Fibroblast of the aortic adventitia (primary cell): ENCODE results near the gene SLC51A. TPM values are rescaled to one million over a fixed set of nuclear protein-coding genes. Genes with fewer than 3 reads are reported as not detected.
A peak's percentile ranks its signal among the peaks of the same experiment; 100 is the strongest.

Experiments
- DNase-seq: peaks from one replicate; pipeline ENCODE4 v3.0.0-alpha.2; 2010; ENCODE audit warnings: low read depth
- H3K4me3 ChIP-seq: 2 replicates; pipeline ENCODE4 v1.5.1; 2011; ENCODE audit warnings: low read depth, mild to moderate bottlenecking, control low read depth, low read length, moderate library complexity
- CTCF ChIP-seq: IDR thresholded peaks from 2 replicates; pipeline ENCODE4 v1.5.1; 2011; ENCODE audit warnings: mild to moderate bottlenecking, low read length, control low read depth, inconsistent platforms; ENCODE audit not compliant: insufficient read depth
- total RNA-seq: library from RNA; depleted of rRNA; stranded (reverse); fragments of >200 nt; gene quantifications from 2 replicates; pipeline ENCODE4 v1.2.3, GENCODE V29; 2012; ENCODE audit warnings: low replicate concordance

SLC51A gene
- total RNA-seq, 1 donor = not detected

DNA sequence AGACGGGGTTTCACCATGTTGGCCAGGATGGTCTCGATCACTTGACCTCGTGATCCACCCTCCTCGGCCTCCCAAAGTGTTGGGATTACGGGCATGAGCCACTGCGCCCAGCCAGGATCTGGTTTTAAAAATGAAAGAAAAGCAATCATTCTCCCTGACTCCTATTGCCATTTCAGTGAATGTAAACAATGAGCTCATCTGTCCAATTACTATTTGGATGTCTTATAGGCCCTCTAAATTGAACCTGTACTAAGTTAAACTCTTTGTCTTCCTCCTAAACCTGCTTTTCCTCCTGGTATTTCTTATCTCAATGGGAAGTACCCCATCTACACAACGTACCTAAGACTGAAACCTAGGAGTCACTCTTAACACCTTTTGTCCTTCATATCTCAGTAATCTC, 47.5 kb downstream of the SLC51A start:
- H3K4me3 ChIP-seq = no peak overlapping the region
- no peak for TF ChIP-seq CTCF
- DNase-seq = no peak

- DNase-seq = peak; percentile 75
- TF ChIP-seq CTCF = no peak
- H3K4me3 ChIP-seq = no peak overlapping the region
Measured at GRCh38 chr3:196268284-196269163, 52.2 kb downstream of the SLC51A start.

GRCh38 chr3:196270499-196270898, 54.2 kb downstream of the SLC51A start:
- no peak for TF ChIP-seq CTCF
- no peak overlapping the region for H3K4me3 ChIP-seq
- DNase-seq = no peak

- TF ChIP-seq CTCF = no peak
- DNase-seq = no peak
- no peak overlapping the region for H3K4me3 ChIP-seq
Measured at GRCh38 chr3:196272826-196273225, 56.5 kb downstream of the SLC51A start.

DNA sequence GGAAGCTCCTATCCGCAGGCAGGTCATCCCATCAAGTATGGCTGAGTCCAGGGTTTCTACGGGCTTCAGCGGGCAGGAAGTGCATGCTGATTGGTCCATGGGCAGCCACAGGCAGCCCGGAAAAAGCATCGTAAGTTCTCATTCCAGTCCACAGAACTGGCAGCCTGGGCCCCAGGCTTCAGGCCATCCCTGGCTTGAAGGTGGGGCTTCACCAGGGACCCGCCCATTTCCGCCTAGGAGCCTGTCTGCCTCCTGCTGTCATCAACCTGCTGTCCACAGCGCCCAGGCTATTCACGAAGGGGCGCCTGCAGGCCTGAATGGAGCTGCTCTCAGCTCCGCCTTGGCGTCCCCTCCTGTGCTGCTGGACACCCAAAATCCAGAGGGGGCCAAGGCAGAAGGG, 57.3 kb downstream of the SLC51A start:
- DNase-seq = no peak
- TF ChIP-seq CTCF = no peak
- H3K4me3 ChIP-seq = no peak overlapping the region

GRCh38 chr3:196274585-196274984, 58.3 kb downstream of the SLC51A start:
- no peak for TF ChIP-seq CTCF
- no peak overlapping the region for H3K4me3 ChIP-seq
- DNase-seq = no peak
